ENCODE data around the gene PSME4.

DNA sequence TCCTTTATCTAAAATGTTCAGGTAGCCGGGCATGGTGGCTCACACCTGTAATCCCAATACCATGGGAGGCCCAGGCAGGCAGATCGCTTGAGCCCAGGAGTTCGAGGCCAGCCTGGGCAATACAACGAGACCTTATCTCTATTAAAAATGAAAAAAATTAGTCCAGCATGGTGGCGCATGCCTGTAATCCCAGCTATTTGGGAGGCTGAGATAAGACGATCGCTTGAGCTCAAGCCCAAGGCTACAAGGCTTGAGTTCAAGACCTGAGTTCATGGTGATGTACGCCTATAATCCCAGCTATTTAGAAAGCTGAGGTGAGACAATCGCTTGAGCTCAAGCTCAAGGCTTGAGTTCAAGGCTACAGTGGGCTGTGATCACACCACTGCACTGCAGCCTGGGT, 65.4 kb downstream of the PSME4 start:
- TF ChIP-seq, protein P1, sequence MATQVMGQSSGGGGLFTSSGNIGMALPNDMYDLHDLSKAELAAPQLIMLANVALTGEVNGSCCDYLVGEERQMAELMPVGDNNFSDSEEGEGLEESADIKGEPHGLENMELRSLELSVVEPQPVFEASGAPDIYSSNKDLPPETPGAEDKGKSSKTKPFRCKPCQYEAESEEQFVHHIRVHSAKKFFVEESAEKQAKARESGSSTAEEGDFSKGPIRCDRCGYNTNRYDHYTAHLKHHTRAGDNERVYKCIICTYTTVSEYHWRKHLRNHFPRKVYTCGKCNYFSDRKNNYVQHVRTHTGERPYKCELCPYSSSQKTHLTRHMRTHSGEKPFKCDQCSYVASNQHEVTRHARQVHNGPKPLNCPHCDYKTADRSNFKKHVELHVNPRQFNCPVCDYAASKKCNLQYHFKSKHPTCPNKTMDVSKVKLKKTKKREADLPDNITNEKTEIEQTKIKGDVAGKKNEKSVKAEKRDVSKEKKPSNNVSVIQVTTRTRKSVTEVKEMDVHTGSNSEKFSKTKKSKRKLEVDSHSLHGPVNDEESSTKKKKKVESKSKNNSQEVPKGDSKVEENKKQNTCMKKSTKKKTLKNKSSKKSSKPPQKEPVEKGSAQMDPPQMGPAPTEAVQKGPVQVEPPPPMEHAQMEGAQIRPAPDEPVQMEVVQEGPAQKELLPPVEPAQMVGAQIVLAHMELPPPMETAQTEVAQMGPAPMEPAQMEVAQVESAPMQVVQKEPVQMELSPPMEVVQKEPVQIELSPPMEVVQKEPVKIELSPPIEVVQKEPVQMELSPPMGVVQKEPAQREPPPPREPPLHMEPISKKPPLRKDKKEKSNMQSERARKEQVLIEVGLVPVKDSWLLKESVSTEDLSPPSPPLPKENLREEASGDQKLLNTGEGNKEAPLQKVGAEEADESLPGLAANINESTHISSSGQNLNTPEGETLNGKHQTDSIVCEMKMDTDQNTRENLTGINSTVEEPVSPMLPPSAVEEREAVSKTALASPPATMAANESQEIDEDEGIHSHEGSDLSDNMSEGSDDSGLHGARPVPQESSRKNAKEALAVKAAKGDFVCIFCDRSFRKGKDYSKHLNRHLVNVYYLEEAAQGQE (IDR thresholded peaks at IDR 0.05; ENCODE audit: unreplicated experiment): no peak
- no peak for TF ChIP-seq EZH2 (IDR thresholded peaks at IDR 0.05; ENCODE audit: low read depth, unreplicated experiment)
- no peak for TF ChIP-seq POLR2AphosphoS5 (IDR thresholded peaks at IDR 0.05; ENCODE audit: low read depth)
- TF ChIP-seq, protein P2, sequence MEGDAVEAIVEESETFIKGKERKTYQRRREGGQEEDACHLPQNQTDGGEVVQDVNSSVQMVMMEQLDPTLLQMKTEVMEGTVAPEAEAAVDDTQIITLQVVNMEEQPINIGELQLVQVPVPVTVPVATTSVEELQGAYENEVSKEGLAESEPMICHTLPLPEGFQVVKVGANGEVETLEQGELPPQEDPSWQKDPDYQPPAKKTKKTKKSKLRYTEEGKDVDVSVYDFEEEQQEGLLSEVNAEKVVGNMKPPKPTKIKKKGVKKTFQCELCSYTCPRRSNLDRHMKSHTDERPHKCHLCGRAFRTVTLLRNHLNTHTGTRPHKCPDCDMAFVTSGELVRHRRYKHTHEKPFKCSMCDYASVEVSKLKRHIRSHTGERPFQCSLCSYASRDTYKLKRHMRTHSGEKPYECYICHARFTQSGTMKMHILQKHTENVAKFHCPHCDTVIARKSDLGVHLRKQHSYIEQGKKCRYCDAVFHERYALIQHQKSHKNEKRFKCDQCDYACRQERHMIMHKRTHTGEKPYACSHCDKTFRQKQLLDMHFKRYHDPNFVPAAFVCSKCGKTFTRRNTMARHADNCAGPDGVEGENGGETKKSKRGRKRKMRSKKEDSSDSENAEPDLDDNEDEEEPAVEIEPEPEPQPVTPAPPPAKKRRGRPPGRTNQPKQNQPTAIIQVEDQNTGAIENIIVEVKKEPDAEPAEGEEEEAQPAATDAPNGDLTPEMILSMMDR (conservative IDR thresholded peaks at IDR 0.05; ENCODE audit: low read depth in 2 of 2): no peak
- no peak for TF ChIP-seq NANOG (IDR thresholded peaks at IDR 0.05; ENCODE audit: borderline replicate concordance)
- no peak for TF ChIP-seq JUNB (IDR thresholded peaks at IDR 0.05; ENCODE audit: unreplicated experiment)

Data from GM23338 (cell line).